ENCODE measurements around the gene KIF6. TPM values are rescaled to one million over a fixed set of nuclear protein-coding genes. Genes with fewer than 3 reads are reported as not detected.

Gene KIF6
- total RNA-seq, 1 donor from 2014 or later, result 0.06 TPM

DNA sequence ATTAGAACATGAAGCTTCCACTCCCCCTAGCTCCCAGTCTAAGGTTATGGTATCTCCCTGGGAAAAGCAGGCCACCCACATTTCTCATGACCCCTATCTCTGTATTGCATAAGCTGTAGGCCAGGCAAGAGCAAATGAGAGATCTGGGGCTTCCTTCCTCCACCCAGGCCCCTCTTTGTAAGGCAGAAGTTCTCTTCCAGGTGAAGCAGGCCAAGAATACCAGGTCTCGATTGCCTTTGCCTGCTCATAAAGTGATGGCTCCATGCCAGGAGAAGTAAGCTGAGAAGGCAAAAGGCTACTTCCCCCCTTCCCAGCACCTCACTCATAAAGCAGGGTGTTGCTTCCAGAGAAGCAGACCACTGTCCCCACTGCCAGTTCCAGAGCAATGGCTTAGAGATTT lies 258.6 kb downstream of the KIF6 start:
- DNase-seq (ENCODE audit: extremely low read depth, low read depth, low spot score), result no peak

DNA sequence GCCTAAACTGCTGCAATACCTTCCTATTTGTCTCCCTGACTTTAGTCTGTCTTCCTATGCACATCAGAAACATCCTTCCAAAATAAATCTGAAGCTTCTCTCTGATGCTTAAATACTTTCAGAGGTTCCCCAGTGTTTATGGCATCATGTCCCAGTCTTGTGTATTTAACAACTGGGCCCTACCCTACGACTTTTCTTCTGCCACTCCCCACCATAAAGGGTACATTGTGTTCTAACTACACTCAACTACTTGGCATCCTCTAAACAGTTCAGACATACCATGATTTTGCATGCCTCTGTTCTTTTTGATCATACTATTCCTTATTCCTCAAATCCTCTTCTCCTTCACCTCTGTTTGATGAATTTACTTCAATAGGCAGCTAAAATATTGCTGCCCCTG lies 259.7 kb downstream of the KIF6 start:
- DNase-seq (ENCODE audit: extremely low read depth, low read depth, low spot score), result no peak

DNA sequence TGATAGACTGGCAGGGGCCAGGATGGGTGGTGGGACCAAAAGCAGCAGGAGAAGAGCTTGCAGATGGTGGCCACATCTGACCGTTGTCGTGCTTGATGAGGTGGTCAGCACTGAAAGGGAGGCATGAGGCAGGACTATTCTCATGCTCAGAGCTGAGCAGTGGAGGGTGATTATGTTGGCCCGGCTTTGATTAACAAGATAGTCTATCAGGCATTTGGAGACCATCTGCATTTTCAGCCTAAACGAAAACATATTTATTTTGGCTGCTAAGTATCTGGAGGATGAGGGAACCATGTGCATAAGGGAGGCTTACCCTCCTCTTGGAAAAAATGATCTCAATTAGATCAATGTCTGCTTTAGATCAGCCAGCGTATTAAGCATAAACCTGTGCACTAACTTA lies 261.1 kb downstream of the KIF6 start:
- no peak for DNase-seq (ENCODE audit: extremely low read depth, low read depth, low spot score)

DNA sequence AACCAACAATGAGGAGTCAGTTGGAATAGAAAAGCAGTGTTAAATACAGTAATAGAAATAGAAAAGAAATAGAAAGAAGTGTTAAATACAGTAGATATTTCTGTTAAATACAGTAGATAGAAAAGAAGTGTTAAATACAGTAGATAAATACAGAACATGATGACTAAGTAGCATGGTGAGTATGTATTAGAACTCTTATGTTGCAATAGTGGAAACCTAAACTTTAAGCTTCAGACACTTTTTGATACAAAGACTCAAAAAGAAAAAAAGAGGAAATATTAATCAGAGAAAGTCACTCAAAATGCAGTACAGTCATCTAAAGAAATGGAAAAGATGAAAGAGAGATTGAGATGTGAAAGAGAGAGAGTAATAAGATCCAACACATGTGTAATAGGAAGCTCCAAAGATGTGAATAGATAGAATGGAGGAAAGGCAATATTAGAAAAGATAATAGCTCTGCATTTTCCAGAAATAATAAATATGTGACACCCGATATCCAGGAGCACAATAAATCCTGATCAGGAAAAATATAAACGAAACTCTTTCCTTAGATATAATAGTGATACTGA lies 271.2 kb downstream of the KIF6 start:
- no peak for DNase-seq (ENCODE audit: extremely low read depth, low read depth, low spot score)

DNA sequence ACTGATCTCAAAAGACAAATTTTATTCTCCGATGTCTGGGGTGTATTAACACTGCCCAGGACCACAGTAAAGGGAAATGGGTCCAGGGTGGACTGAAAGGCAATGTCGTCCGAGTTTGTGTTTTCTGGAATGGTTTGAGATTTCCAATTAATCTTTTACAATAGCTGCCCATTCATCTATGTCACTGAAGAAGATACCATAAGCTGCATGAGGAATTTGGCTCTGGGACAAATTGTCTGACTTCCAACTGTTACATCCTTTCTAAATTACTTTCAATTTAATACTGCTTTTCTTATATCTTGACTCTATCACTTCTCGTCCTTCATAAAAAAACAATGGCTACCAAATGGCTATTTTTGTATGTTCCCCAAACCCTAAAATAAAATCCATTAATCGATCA lies 272.0 kb downstream of the KIF6 start:
- no peak for DNase-seq (ENCODE audit: extremely low read depth, low read depth, low spot score)

DNA sequence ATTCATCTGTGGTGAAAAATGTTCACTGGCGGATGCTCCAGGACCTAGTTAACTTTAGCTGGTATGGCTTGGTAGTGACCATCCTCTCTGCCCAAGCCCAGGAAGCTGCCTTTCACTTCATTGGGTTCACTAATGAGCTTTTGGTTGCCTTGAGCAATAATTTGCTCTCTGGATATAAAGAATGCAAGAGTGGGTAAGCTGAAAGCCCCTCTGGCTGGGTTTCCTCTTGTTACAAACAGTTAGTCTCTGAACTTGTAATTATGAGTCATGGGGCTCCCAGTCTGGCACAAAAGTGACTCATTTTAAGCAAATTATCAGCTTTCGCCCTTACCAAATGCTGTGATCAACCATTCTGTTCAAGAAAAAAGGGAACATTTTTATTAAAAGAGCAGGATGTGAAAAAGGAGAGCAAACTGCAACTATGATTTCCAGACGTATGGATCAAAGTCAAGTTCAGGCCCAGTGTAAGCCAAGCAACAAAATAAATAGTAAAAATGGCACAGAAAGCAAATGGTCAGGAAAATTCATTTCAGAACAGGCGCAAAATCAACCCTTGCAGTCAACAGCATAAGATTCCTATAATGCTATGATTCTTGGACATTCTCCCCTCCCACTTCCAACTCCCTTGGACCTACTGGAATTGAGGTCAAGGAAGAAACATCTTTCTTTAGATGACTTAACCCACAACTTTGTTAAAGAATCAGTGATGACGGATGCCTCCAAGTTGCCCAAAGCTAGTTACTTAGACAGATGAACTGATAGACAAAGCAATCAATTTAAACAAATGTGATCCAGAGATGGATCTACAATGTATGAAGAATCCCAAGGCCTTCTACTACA lies 272.7 kb downstream of the KIF6 start:
- no peak for DNase-seq (ENCODE audit: extremely low read depth, low read depth, low spot score)

DNA sequence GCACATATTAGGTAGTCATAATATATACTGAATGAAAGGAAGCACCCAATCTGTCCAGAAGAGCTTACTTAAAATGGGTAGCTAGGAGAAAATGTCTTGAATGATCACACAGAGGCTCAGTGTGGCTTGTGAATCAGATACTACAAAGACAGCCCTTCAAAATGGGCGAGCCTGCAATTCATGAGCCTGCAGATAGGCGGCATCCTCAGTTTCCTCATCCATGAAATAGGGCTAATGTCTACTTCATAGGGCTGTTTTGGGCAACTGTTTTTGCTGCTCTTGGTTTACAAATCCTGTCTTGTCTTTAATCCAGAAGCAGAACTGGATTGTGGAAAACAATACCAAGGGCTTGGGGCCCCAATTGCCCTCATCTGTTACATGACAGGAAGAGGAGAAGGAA lies 273.4 kb downstream of the KIF6 start:
- no peak for DNase-seq (ENCODE audit: extremely low read depth, low read depth, low spot score)

DNA sequence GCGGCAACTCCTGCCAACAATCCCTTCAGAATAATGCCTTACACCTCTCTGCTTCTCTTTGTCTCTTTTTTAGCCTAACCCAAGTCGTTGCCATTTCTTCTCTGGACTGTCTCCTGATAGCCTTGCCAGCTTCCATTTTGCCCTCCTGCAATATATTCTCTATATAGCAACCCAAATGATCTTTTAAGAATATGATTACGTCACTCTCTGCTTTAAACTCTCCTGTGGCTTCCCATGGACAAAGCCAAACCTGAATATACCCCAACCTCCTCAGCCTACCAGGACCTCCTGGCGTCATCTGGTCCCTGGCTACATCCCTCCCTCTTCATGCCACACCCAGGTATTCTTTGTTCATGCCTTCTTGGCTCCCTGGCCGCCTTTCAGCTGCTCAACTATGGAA lies 276.2 kb downstream of the KIF6 start:
- no peak for DNase-seq (ENCODE audit: extremely low read depth, low read depth, low spot score)

DNA sequence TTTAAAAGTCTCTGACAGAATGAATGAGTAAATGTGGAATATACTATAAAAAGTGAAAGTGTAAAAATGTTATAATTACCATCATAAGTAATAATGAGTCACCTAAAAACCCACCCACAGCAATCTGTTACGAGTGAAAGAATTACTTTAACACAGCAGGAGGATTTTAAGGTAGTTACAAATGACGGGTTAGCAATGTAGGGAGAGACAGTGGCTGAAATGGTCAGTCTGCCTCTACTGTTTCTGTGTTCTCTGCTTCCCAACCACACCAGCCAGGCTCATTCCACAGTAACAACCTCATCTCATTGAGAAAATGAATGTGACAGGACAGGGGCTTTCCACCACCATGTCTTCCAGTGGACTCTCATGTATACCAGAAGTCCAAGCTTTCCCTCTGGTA lies 278.3 kb downstream of the KIF6 start:
- no peak for DNase-seq (ENCODE audit: extremely low read depth, low read depth, low spot score)

DNA sequence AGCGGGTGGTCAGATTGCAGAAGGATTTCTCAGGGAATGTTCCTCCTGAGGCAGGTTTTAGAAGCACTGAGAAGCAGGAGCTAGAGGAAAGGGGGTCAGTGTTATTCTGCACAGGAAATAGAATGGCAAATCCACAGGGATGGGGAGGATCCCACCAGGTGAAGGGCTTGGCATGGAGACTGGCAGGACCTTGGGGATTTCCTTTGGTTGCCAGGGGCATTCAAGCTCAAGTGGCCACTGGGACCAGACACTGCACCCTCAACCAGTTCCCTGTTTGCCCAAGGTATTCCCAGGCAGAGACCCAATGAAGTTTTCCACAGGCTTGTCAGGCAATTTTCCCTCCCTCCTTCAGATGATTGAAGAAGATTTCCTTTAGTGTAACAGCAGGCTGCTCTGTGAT lies 279.5 kb downstream of the KIF6 start:
- DNase-seq (ENCODE audit: extremely low read depth, low read depth, low spot score), result no peak

DNA sequence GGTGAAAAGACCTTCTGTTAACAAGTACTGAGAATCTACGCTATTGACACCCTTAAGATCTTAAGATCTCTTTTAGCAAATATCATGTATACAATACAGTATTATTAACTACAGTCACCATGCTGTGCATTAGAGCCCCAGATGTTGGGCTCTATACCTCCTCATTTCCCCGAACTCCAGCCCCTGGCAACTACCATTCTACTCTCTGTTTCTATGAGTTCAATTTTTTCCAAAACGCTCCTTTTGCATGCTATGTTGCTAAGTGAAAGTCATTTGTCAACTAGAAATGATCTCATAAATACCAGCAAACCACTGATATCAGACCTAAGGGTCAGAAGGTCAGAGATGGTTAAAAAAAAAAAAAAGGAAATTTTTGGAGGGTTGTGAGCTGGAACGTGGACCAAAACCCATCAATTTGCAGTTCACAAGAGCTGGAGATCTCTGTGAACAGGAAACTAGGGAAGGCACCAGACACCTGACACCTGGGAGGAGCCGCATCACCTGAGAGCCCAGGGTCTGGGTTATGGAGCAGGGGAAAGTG lies 280.7 kb downstream of the KIF6 start:
- DNase-seq (ENCODE audit: extremely low read depth, low read depth, low spot score), result no peak

DNA sequence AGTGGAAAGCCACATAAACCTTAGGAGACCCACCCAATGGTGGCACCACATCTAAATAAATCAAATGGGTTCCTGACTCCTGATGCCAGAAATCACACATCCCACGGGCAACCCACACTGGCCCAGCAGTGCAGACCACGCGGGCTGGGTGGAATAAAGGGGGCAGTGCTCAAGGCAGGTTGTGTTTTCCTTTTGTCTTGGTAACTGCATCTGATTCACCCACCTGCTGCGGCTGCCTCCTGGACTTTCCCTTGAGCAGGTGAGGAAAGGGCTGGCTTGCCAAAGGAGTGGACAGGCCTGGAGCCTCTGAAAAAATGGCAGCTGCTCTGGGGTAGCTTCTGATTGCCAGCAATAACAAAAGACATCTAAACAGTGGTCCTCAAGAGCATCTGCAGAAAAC lies 283.2 kb downstream of the KIF6 start:
- DNase-seq (ENCODE audit: extremely low read depth, low read depth, low spot score), result no peak

DNA sequence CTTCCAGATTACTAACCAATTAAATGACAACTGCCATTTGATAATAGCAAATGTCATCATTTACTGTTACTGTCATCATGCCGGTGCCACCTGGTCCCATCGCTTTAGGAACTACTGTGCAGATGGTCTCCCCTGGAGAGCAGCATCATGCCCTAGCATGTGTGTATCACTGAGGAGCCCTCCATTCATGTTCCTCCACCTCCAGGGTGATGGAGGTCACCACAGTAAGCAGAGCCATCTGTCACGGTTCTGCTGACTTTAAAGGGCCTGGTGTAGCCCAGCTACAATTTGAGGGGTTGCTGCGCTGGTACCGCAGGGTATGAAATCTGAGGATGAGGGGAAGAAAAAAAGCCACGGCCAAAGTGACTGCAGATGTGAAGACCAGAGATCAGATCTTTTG lies 283.9 kb downstream of the KIF6 start:
- DNase-seq (ENCODE audit: extremely low read depth, low read depth, low spot score), result no peak

DNA sequence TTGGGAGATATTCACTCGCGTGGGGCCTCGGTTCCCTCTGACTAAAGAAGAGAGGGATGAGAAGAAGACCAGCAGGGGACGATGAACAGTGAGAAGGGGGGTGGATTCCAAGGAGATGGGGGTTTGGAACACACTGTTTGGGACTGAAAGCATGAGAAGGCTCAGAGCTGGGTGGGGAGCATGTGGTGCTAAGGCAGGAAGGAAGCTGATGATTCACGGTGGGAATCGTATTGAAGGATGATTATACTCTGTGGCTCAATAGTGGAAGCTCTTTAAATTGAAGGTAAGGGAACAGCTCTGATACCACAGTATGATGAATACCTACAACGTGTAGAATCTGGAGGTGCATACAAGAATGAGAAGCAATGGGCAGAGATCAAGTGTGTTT lies 285.2 kb downstream of the KIF6 start:
- DNase-seq (ENCODE audit: extremely low read depth, low read depth, low spot score), result no peak

DNA sequence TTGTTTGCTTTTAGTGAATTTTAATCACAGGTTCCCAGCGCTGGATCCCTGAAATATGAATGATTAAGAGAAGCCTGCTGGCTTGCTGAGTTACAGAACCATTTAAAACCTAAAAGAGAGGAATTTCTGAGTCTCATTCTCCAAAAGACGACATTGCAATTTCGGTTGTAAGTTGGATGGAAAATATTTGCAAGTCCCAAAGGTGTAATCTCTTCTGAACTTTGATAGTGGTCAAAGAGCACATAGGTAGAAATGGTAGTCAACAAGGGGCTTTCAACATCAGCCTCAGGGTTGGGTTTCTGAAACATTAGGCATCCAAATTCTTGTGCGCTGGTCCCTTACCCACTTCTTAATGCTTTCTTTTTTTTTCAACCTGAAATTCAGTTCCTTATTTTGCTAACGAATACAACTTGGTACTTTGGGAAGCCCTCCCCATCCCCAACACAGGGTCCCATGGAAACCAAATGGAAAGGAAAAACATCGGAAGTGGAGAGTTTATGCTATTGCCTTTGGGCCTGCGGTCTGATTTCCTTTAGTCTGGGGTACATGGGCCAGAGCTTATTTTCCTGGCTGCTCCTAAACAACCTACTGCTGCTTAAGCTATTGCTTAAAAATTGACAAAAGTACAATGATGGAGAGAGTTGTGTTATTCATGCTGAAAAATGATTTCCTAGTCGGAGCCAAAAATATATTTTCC lies 285.7 kb downstream of the KIF6 start:
- DNase-seq (ENCODE audit: extremely low read depth, low read depth, low spot score), result no peak

DNA sequence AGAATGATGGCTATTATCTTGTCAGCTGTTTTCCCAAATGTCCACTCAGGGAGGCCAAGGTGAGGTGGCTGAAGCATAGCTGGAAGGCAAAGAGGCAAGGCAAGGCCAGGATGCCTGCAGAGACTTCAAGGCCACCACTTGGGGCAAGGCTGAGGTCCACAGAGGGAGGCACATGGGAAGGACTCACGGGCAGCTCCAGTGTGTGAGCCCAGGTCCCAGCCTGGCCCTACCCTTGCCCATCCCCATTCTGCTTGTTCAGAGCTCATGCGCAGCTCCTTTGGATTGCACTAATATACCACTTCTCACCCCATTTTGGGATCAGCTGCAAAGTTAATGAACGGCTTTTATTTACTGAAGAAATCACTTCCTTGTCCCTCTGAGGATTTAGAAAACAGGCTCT lies 291.6 kb downstream of the KIF6 start:
- DNase-seq (ENCODE audit: extremely low read depth, low read depth, low spot score), result no peak

DNA sequence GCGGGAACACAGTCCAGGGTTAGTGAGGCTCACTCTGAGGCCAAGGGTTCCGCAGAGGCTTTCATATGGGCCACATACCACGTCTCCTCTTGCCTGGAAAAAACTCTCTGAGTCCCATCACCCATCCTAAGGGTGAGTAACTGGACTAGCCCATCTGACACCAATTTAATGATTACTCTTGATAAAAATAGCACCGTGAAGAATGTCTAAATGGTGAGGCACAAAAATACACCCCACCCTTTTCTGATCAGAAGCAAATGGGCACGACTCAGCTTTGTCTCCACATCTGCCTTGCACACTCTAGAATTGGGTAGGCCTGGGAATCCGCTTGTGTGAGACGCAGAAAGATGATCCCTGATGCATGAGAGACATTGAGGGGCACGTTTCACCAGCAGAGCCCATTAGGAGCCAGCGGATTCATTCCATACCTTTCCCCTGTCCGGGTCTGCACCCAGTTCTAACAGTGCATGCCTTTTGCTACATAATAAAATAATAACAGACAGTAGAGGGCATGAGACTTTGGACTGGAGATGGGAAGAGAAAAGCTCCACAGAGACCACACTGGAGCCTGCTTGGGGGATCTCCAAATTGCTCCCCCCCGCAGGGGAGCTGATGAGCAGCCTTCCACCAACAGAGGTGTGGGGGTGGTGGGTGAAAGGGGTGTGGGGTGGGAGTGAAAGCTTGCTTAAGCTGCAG lies 292.7 kb downstream of the KIF6 start:
- no peak for DNase-seq (ENCODE audit: extremely low read depth, low read depth, low spot score)

DNA sequence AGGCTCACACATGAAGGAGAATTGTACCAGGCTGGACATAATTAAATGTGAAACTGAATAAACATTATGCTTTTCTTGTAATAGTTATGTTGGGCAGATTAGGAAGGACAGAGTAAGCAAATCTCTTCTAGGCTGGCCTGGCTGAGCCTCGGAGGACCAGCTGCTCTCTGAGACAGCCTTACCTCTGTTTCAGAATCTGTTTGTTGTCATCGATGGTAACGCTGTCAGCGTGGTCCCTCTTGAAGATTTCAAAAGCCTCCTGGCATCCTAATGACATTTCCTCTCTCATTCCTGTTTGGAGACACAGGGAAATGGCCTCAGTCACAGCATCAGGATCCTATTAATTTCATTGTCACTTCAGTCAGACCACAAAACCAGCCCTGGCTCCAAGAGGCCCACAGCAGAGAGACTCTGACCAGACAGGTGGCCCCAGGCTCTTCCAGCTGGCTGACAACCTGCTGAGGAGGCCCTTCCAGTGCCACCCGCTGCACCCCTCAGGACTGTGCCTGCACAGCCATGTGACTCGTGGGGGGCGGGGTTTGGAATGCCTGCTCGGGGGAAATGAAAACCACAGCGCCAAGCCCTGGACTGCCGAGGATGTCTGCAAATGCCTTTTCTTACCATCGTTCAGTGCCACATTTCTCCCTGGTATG lies 294.2 kb downstream of the KIF6 start:
- no peak for DNase-seq (ENCODE audit: extremely low read depth, low read depth, low spot score)

DNA sequence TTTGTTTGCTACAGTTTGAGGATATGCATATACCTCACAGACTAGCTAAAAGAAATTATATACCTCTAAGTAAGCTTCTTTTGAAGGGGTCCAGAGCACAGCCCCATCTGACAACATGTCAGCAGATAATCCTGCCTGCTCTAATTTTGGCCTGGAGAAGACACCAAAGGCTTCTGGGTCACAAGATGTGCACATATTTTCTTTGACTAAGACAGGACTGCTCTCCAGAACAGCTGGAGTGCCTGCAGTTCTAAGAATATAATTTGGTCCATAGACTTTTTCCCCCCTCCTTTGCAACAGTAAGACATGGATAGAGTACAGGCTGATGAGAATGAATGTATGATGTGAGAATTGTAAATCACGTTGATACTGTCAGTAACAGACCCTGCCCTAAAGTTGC lies 294.8 kb downstream of the KIF6 start:
- no peak for DNase-seq (ENCODE audit: extremely low read depth, low read depth, low spot score)

DNA sequence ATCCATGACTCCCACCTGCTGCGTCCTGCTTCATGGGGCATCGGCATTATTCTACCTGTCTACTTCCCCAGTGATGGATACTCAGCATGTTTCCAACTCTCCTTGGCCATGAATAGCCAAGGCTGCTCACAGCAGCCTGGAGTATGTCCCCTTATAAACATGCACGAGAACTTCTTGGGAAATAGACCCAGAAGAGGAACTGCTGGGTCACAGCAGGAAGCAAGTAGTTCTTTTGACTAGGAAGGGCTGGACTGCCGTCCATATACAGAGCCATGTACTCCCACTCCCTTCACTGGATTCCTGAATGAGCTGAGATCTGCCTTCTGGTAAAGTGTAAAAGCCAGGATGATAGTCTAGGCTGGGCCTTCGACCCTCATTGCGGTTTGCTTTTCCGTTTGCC lies 296.4 kb downstream of the KIF6 start:
- no peak for DNase-seq (ENCODE audit: extremely low read depth, low read depth, low spot score)

DNA sequence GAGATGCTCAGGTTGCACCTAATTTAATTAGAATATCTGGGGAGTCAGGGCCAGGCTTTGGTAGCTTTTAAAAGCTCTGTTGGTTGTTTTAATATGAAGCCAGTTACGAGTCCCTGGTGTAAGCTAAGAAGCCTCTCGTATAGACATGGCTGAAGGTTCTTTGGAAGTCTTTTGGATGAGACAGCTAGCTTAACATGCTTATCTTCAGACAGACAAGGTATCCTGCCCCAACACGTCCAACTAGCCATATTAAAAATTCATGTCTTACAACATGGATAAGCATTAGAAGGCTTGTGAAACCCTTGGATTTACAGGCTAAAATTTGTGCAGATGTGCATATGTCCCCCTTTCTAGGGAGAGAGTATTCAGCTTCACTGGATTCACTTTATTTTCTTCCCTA lies 297.1 kb downstream of the KIF6 start:
- DNase-seq (ENCODE audit: extremely low read depth, low read depth, low spot score), result no peak

Measured in glomerular endothelial cell (primary cell).